ENCODE measurements around the gene GOLPH3.
A peak's percentile ranks its signal among the peaks of the same experiment; 100 is the strongest.

The GOLPH3 gene

GRCh38 chr5:32159328-32160072 lies 14.6 kb downstream of the GOLPH3 start:
- no peak for DNase-seq (ENCODE audit: low read depth)
- no peak for TF ChIP-seq CTCF (conservative IDR thresholded peaks at IDR 0.05; ENCODE audit: low read depth, low read length)
- H3K4me3 ChIP-seq (ENCODE audit: low read depth, low read length) = no peak overlapping the region

GRCh38 chr5:32158679-32158975 lies 15.5 kb downstream of the GOLPH3 start:
- TF ChIP-seq CTCF (conservative IDR thresholded peaks at IDR 0.05; ENCODE audit: low read depth, low read length) = no peak
- H3K4me3 ChIP-seq (ENCODE audit: low read depth, low read length) = no peak overlapping the region
- no peak for DNase-seq (ENCODE audit: low read depth)

GRCh38 chr5:32157078-32157477 lies 17.0 kb downstream of the GOLPH3 start:
- TF ChIP-seq CTCF (conservative IDR thresholded peaks at IDR 0.05; ENCODE audit: low read depth, low read length) = no peak
- no peak overlapping the region for H3K4me3 ChIP-seq (ENCODE audit: low read depth, low read length)

GRCh38 chr5:32156635-32157034 lies 17.5 kb downstream of the GOLPH3 start:
- TF ChIP-seq CTCF (conservative IDR thresholded peaks at IDR 0.05; ENCODE audit: low read depth, low read length) = no peak
- no peak for DNase-seq (ENCODE audit: low read depth)
- no peak overlapping the region for H3K4me3 ChIP-seq (ENCODE audit: low read depth, low read length)

More at GRCh38 chr5:32157078-32157477, 17.0 kb downstream of the GOLPH3 start:
- no peak for DNase-seq (ENCODE audit: low read depth)

GRCh38 chr5:32155211-32155610 lies 18.9 kb downstream of the GOLPH3 start:
- H3K4me3 ChIP-seq (ENCODE audit: low read depth, low read length) = no peak overlapping the region
- no peak for TF ChIP-seq CTCF (conservative IDR thresholded peaks at IDR 0.05; ENCODE audit: low read depth, low read length)
- DNase-seq (ENCODE audit: low read depth) = no peak

GRCh38 chr5:32153723-32154122 lies 20.4 kb downstream of the GOLPH3 start:
- H3K4me3 ChIP-seq (ENCODE audit: low read depth, low read length) = no peak overlapping the region
- TF ChIP-seq CTCF (conservative IDR thresholded peaks at IDR 0.05; ENCODE audit: low read depth, low read length) = no peak
- DNase-seq (ENCODE audit: low read depth) = peak; percentile 32

GRCh38 chr5:32151198-32151597 lies 22.9 kb downstream of the GOLPH3 start:
- no peak for DNase-seq (ENCODE audit: low read depth)
- no peak overlapping the region for H3K4me3 ChIP-seq (ENCODE audit: low read depth, low read length)
- TF ChIP-seq CTCF (conservative IDR thresholded peaks at IDR 0.05; ENCODE audit: low read depth, low read length) = no peak
